Adrenal gland (tissue), 12 donors: ENCODE results near the gene WWOX. TPM values are rescaled to one million over a fixed set of nuclear protein-coding genes. Genes with fewer than 3 reads are reported as not detected.
A peak's percentile ranks its signal among the peaks of the same experiment; 100 is the strongest.
"Not testable (repeated sequence)": the region's sequence is repeated elsewhere in the genome, so short reads cannot be mapped to it uniquely, and the experiment has no call there.

Source experiments
- DNase-seq, 7 donors: peaks; one replicate each; pipeline ENCODE4 v3.0.0-alpha.2; 2019 to 2020
- H3K27ac ChIP-seq, 5 donors: fragments of 200-600 bp; sonication (generic) in 4 of 5; 1 replicate in 3 of 5; 2 replicates in 2 of 5; pipeline versions ENCODE4 v1.5.1 to v1.8.0; 2016 to 2020; ENCODE audit warnings: mild to moderate bottlenecking in 1 of 5
- H3K27me3 ChIP-seq: fragments of 200-600 bp; 2 replicates; pipeline ENCODE4 v1.8.0; 2021
- H3K36me3 ChIP-seq, 2 donors: fragments of 200-600 bp; replicated peaks in 1 of 2; 1 replicate in 1 of 2; 2 replicates in 1 of 2; pipeline versions ENCODE4 v1.5.1 to v1.8.0; 2018 to 2022
- H3K4me1 ChIP-seq, 2 donors: fragments of 200-600 bp; replicated peaks in 1 of 2; 1 replicate in 1 of 2; 2 replicates in 1 of 2; pipeline versions ENCODE4 v1.5.1 to v1.8.0; 2018 to 2021
- H3K4me3 ChIP-seq, 4 donors: fragments of 200-600 bp; sonication (generic) in 3 of 4; one replicate each; pipeline ENCODE4 v1.5.1; 2016 to 2018
- H3K9me3 ChIP-seq, 3 donors: fragments of 200-600 bp; sonication (generic) in 1 of 3; replicated peaks in 1 of 3; 1 replicate in 2 of 3; 2 replicates in 1 of 3; pipeline versions ENCODE4 v1.5.1 to v1.8.0; 2016 to 2021
- POLR2A ChIP-seq, 2 donors: fragments of 450-650 bp; IDR thresholded peaks; one replicate each; pipeline ENCODE4 v1.6.1; 2017; ENCODE audit warnings: antibody characterized with exemption in 2 of 2, mild to moderate bottlenecking in 2 of 2, moderate library complexity in 1 of 2
- WGBS, 4 donors: extraction: QIAGEN DNeasy Blood & Tissue Kit in 2 of 4; methylation state at CpG; one replicate each; pipeline versions ENCODE4 v1.1.5 to v1.1.7; 2013 to 2017; 5-methylcytosine and 5-hydroxymethylcytosine counted together
- intact Hi-C, 2 donors: fragments of 100-400 bp; cut with DNase I; formaldehyde crosslinking; loops; one replicate each; pipeline versions ENCODE4 v1.14.1 to v1.15.0; 2022 to 2023
- polyA plus RNA-seq, 3 donors: library from polyadenylated mRNA; stranded (reverse); fragments of 200-250 nt in 2 of 3; fragments of 350-450 nt in 1 of 3; fragmentation: Illumina TruSeq in 1 of 3; extraction: RNeasy Lipid Tissue Mini Kit (QIAGEN cat#74804) in 1 of 3; gene quantifications; one replicate each; pipeline ENCODE4 v1.2.3, GENCODE V29; 2013 to 2014
- total RNA-seq, 9 donors: library from RNA; depleted of rRNA in 4 of 9; stranded (reverse); fragments of >200 nt in 4 of 9; fragments of 120-200 nt in 1 of 9; fragmentation: NEBNext Ultra II Directional in 1 of 9; extraction: Animal tissue kit (Norgen Biotek cat#: 25700) in 1 of 9; gene quantifications; one replicate each; pipeline versions ENCODE4 v1.1.0 to v1.2.4, GENCODE V29; 2013 to 2023
- TF ChIP-seq, protein P1 (sequence below), 6 experiments: fragments of 450-650 bp in 4 of 6; fragments of 200-600 bp in 2 of 6; sonication (generic) in 1 of 6; IDR thresholded peaks; 1 replicate in 5 of 6; 2 replicates in 1 of 6; pipeline versions ENCODE4 v1.5.1 to v1.8.0; 2016 to 2021; ENCODE audit warnings: antibody characterized with exemption in 6 of 6, mild to moderate bottlenecking in 2 of 6, moderate library complexity in 1 of 6
- donor health status: healthy with polysubstance abuse.
- donor health status: Bipolar disorder and iron deficiency.
- donor health status: DM: yes; HTN: yes; CAD: no.
- donor health status: DM: no; HTN: no; CAD: no.
- donor health status: DM: no; HTN: no; CAD: no.
- donor health status: DM: yes; HTN: yes; CAD: no.

WWOX gene
- total and polyA plus RNA-seq, 12 donors = 11.8 to 74.6 (median 20.5) TPM

DNA sequence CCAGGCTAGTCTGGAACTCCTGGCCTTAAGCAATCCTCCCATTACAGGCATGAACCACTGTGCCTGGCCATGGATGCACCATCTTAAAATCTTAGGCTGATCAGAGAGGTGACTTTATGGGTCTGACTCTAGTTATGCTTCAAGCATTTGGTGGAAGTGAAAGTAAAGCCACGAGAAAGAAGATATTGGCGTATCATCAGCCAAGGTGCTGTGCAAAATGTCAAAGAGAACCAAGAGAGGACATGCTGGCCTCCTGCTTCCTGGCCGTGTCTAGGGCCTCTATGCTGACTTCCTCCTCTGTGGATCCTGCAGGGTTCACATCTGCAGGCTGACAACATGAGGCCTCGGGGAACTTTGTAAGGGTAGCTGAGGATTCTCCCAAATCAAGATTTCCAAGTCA is 1115.8 kb downstream of the WWOX start:
- no peaks in the 10 kb centered on the region for H3K4me1 ChIP-seq
- H3K27me3 ChIP-seq = no peaks in the 10 kb centered on the region
- H3K27ac ChIP-seq = no peak overlapping the region
- no peaks in the 10 kb centered on the region for H3K36me3 ChIP-seq
- 55 to 69% (median 65%) methylated on average over 3 to 4 of the region's 4 CpGs for WGBS, 4 donors
- TF ChIP-seq POLR2A (IDR thresholded peaks at IDR 0.05) = no peak
- TF ChIP-seq, protein P1, sequence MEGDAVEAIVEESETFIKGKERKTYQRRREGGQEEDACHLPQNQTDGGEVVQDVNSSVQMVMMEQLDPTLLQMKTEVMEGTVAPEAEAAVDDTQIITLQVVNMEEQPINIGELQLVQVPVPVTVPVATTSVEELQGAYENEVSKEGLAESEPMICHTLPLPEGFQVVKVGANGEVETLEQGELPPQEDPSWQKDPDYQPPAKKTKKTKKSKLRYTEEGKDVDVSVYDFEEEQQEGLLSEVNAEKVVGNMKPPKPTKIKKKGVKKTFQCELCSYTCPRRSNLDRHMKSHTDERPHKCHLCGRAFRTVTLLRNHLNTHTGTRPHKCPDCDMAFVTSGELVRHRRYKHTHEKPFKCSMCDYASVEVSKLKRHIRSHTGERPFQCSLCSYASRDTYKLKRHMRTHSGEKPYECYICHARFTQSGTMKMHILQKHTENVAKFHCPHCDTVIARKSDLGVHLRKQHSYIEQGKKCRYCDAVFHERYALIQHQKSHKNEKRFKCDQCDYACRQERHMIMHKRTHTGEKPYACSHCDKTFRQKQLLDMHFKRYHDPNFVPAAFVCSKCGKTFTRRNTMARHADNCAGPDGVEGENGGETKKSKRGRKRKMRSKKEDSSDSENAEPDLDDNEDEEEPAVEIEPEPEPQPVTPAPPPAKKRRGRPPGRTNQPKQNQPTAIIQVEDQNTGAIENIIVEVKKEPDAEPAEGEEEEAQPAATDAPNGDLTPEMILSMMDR (IDR thresholded peaks at IDR 0.05) = no peak
- H3K9me3 ChIP-seq = no peaks in the 10 kb centered on the region
- intact Hi-C loops = no loop called here
- H3K4me3 ChIP-seq = no peak overlapping the region
- no peak for DNase-seq

DNA sequence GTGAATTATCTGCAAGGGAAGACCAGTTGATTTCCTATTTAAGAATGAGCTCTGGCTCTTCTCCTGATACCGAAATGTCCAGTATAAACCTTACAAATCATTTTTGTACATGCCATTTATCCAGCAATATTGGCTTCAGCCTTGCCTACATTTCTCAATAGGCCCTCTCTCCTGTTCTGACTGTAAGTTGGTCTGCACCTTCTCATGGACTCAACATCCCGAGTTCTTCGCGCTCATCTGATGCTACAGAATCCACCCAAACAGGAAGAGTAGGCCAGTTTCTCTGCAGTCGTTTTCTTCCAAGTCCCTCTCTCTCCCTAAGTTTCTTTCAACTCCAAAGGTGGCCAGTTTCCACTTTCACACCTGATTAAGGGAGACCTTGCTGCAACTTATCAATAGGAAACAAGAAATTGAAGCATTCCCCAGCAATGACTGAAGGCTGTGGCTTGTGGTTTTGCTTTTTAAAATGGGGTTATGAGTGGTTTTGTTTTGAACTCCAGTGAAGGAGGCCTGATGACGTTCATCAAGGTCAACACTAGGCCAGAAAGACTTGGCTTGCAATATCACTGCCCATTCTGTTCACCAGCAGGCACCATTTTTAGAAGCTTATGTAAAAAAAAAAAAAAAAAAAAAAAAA is 1118.0 kb downstream of the WWOX start:
- Histone ChIP-seq H3K27ac (no peak overlapping the region), H3K27me3 (no peaks in the 10 kb centered on the region), H3K9me3 (no peaks in the 10 kb centered on the region), H3K36me3 (no peaks in the 10 kb centered on the region), H3K4me3 (no peak overlapping the region), H3K4me1 (no peaks in the 10 kb centered on the region)
- intact Hi-C loops = no loop called here
- WGBS, 4 donors = 72 to 83% (median 80%) methylated on average over 6 of the region's 6 CpGs
- DNase-seq = peak in 4 of 7 donors; percentile 13 to 31 (median 23)
- no peak for TF ChIP-seq POLR2A (IDR thresholded peaks at IDR 0.05)
- TF ChIP-seq, protein P1 (IDR thresholded peaks at IDR 0.05) = no peak

DNA sequence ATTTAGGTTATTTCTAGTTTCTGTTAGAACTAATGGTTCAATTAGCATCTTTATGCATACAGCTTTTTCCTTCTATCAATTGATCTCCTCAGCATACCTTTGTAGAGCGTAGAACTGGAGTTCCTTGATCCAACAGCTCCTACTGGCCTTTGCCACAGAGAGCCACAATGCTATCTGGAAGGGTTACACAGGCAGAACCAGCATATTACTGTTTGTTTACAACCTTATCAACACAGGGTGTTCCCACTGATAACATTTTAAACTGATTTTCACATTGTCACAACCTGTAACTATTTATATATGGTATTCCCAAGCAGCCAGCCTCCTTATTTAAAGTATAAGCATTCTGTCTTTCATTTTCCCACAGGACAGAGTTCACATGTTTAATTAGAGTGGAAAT is 1118.9 kb downstream of the WWOX start:
- 91 to 100% (median 98%) methylated on average over 1 of the region's 1 CpG for WGBS, 4 donors
- H3K27ac ChIP-seq = no peak overlapping the region
- no peaks in the 10 kb centered on the region for H3K36me3 ChIP-seq
- H3K9me3 ChIP-seq = no peaks in the 10 kb centered on the region
- no peak overlapping the region for H3K4me3 ChIP-seq
- no peaks in the 10 kb centered on the region for H3K4me1 ChIP-seq
- TF ChIP-seq POLR2A (IDR thresholded peaks at IDR 0.05) = no peak
- TF ChIP-seq, protein P1 (IDR thresholded peaks at IDR 0.05) = no peak
- intact Hi-C loops = no loop called here
- H3K27me3 ChIP-seq = no peaks in the 10 kb centered on the region
- no peak for DNase-seq

DNA sequence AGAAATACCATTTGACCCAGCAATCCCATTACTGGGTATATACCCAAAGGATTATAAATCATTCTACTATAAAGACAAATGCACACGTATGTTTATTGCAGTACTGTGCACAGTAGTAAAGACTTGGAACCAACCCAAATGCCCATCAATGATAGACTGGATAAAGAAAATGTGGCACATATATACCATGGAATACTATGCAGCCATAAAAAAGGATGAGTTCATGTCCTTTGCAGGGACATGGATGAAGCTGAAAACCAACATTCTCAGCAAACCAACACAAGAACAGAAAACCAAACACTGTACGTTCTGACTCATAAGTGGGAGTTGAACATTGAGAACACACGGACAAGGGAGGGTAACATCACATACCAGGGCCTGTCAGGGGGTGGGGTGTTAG is 1126.5 kb downstream of the WWOX start:
- H3K4me1 ChIP-seq, H3K27me3 ChIP-seq, intact Hi-C loops, H3K36me3 ChIP-seq, H3K4me3 ChIP-seq, H3K9me3 ChIP-seq, DNase-seq, H3K27ac ChIP-seq: not testable (repeated sequence)
- 83 to 97% (median 87%) methylated on average over 3 of the region's 3 CpGs for WGBS, 4 donors

DNA sequence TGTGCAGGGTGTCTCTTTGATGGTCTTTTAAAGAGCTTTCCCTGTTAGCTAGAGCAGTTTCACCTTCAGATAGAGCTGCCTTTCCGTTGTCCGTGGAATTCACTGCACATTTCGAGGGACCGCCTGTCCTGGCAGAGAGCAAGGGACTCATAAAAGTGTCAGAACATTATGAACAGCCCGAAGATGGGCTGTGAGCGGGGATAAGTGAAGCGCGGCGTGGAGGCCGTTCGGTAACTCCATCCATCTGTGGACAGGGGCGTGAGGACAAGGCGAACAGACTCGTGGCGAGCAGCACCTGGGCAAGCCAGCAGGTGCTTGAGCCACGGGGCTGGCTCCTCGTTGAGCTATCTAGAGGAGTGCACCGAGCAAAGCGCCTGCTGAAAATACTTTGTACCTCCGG is 1129.9 kb downstream of the WWOX start:
- TF ChIP-seq, protein P1 (IDR thresholded peaks at IDR 0.05) = no peak
- TF ChIP-seq POLR2A (IDR thresholded peaks at IDR 0.05) = no peak
- Histone ChIP-seq H3K4me1 (no peaks in the 10 kb centered on the region), H3K27ac (no peak overlapping the region), H3K4me3 (no peak overlapping the region), H3K36me3 (no peaks in the 10 kb centered on the region), H3K9me3 (no peaks in the 10 kb centered on the region), H3K27me3 (no peaks in the 10 kb centered on the region)
- no peak for DNase-seq
- intact Hi-C loops = no loop called here
- 78 to 88% (median 81%) methylated on average over 20 of the region's 20 CpGs for WGBS, 4 donors

DNA sequence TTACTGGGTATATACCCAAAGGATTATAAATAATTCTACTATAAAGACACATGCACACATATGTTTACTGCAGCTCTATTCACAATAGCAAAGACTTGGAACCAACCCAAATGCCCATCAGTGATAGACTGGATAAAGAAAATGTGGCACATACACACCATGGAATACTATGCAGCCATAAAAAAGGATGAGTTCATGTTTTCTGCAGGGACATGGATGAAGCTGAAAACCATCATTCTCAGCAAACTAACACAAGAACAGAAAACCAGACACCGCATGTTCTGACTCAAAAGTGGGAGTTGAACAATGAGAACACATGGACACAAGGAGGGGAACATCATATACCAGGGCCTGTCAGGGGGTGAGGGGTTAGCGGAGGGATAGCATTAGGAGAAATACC is 1146.2 kb downstream of the WWOX start:
- H3K36me3 ChIP-seq, H3K9me3 ChIP-seq, DNase-seq, intact Hi-C loops, H3K4me1 ChIP-seq, H3K27ac ChIP-seq, H3K27me3 ChIP-seq, H3K4me3 ChIP-seq: not testable (repeated sequence)
- WGBS, 4 donors = 90 to 98% (median 95%) methylated on average over 2 of the region's 2 CpGs
